Naive thymus-derived CD4-positive, alpha-beta T cell (primary cell): Measurements from ENCODE around the gene KLHL14. TPM values are rescaled to one million over a fixed set of nuclear protein-coding genes. Genes with fewer than 3 reads are reported as not detected.

Experiments used
- ATAC-seq: fragments of 150-1000 bp; cut with Tn5 transposase; 2 replicates; pipeline ENCODE4 v1.10.0; 2021; ENCODE audit warnings: mild to moderate bottlenecking, moderate library complexity
- CTCF ChIA-PET: fragments of 350-600 bp; sonication (Branson Sonifier 250); formaldehyde crosslinking; loops from one replicate; lab custom pipeline; 2021; ENCODE audit warnings: antibody characterized with exemption; lab: Charles Lee
- POLR2A ChIA-PET: fragments of 350-600 bp; sonication (Branson Sonifier 250); formaldehyde crosslinking; loops from one replicate; lab custom pipeline; 2021; ENCODE audit warnings: antibody characterized with exemption, inconsistent platforms; lab: Charles Lee
- DNase-seq, 9 donors: peaks; one replicate each; pipeline versions ENCODE4 v3.0.0 to v3.0.0-alpha.2; 2020 to 2022; ENCODE audit warnings: mixed read lengths in 1 of 9
- H3K27ac ChIP-seq: one replicate; pipeline ENCODE4 v1.7.0; 2013; ENCODE audit warnings: mild to moderate bottlenecking, low read depth, low read length, moderate library complexity
- H3K27me3 ChIP-seq, 2 donors: one replicate each; pipeline ENCODE4 v1.7.0; 2013; ENCODE audit warnings: low read length in 2 of 2, mild to moderate bottlenecking in 2 of 2, moderate library complexity in 2 of 2; ENCODE audit not compliant: control insufficient read depth in 2 of 2, insufficient read depth in 2 of 2
- H3K36me3 ChIP-seq, 3 experiments: 1 replicate in 2 of 3; 2 replicates in 1 of 3; pipeline ENCODE4 v1.7.0; 2013; ENCODE audit warnings: low read length in 3 of 3, mild to moderate bottlenecking in 3 of 3, moderate library complexity in 1 of 3; ENCODE audit not compliant: insufficient read depth in 3 of 3, control insufficient read depth in 2 of 3
- H3K4me1 ChIP-seq, 2 donors: one replicate each; pipeline ENCODE4 v1.7.0; 2013; ENCODE audit warnings: low read length in 2 of 2, mild to moderate bottlenecking in 2 of 2, moderate library complexity in 1 of 2; ENCODE audit not compliant: control insufficient read depth in 2 of 2, insufficient read depth in 2 of 2
- H3K4me3 ChIP-seq: 2 replicates; pipeline ENCODE4 v1.7.0; 2013; ENCODE audit warnings: mild to moderate bottlenecking, low read length
- H3K9me3 ChIP-seq, 3 experiments: 1 replicate in 2 of 3; 2 replicates in 1 of 3; pipeline ENCODE4 v1.7.0; 2013; ENCODE audit warnings: low read length in 3 of 3; ENCODE audit not compliant: control insufficient read depth in 2 of 3
- H3K27ac Mint-ChIP-seq, 9 donors: one replicate each; pipeline ENCODE4 v1.8.0; 2020 to 2022; ENCODE audit warnings: mixed read lengths in 9 of 9, mild to moderate bottlenecking in 8 of 9, moderate library complexity in 5 of 9, inconsistent platforms in 2 of 9
- H3K27me3 Mint-ChIP-seq, 5 donors: one replicate each; pipeline ENCODE4 v1.8.0; 2021 to 2022; ENCODE audit warnings: mixed read lengths in 5 of 5, mild to moderate bottlenecking in 1 of 5
- H3K36me3 Mint-ChIP-seq, 5 donors: one replicate each; pipeline ENCODE4 v1.8.0; 2020 to 2022; ENCODE audit warnings: mixed read lengths in 5 of 5, mild to moderate bottlenecking in 3 of 5, inconsistent platforms in 1 of 5
- H3K4me1 Mint-ChIP-seq, 7 donors: one replicate each; pipeline ENCODE4 v1.8.0; 2020 to 2022; ENCODE audit warnings: mixed read lengths in 7 of 7, mild to moderate bottlenecking in 3 of 7, inconsistent platforms in 1 of 7
- H3K4me3 Mint-ChIP-seq, 10 donors: one replicate each; pipeline ENCODE4 v1.8.0; 2020 to 2022; ENCODE audit warnings: mild to moderate bottlenecking in 10 of 10, mixed read lengths in 10 of 10, moderate library complexity in 6 of 10, inconsistent platforms in 2 of 10
- H3K9me3 Mint-ChIP-seq, 11 donors: one replicate each; pipeline ENCODE4 v1.8.0; 2020 to 2022; ENCODE audit warnings: mixed read lengths in 11 of 11, mild to moderate bottlenecking in 4 of 11, inconsistent platforms in 1 of 11, moderate library complexity in 1 of 11
- intact Hi-C, 2 donors: fragments of 100-400 bp; cut with micrococcal nuclease; formaldehyde crosslinking; loops; one replicate each; pipeline ENCODE4 v1.15.1; 2023
- polyA plus RNA-seq, 2 donors: library from polyadenylated mRNA; unstranded; fragments of 300-500 nt; fragmentation: Illumina TruSeq; gene quantifications; one replicate each; pipeline ENCODE4 v1.2.3, GENCODE V29; 2021
- total RNA-seq, 6 experiments: library from RNA in 5 of 6; stranded (reverse) in 5 of 6; gene quantifications; 1 replicate in 5 of 6; 2 replicates in 1 of 6; pipeline ENCODE4 v1.2.3 and lab custom pipeline; 2021 to 2026

The KLHL14 gene
- total and polyA plus RNA-seq, 7 experiments from 2014 or later, result 0.08 to 0.59 (median 0.29) TPM; not detected in 4

DNA sequence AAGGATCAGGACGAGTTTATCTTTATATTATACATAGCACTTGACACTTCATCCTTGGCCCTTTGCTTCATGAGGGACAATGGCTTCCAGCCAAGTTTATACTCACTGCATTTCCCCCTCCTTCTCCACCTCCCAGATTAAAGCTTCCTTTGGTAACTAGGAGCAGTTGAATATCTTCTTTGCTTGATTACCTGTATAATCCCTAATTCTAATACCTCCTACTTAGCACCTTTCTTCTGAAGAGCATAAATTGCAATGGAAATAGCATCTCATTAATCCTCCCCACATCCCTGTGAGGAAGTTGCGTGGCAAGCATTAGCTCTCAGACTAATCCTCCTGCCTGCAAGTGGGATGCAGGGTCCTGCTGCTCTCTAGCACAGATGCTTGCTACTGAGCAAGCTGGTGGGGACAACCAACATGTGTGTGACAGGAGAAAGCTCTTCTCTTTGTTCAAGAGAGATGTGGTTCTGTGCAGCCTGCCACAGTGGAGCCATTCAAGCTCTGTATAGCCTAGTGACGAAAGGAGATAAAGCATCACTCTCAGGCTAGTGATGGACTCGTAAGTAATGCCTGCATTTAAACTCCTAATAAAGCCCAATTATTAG, 19.1 kb downstream of the KLHL14 start:
- H3K27me3 Mint-ChIP-seq, result peaks cover 0 to 26% (median 12%) of the 10 kb centered on the region in 5 donors
- Histone ChIP-seq H3K4me1 (no peaks in the 10 kb centered on the region), H3K4me3 (no peak overlapping the region), H3K27ac (no peak overlapping the region), H3K27me3 (no peaks in the 10 kb centered on the region), H3K9me3 (no peaks in the 10 kb centered on the region), H3K36me3 (no peaks in the 10 kb centered on the region)
- H3K4me3 Mint-ChIP-seq, result no peak overlapping the region
- DNase-seq, result no peak
- no peak for ATAC-seq
- no peaks in the 10 kb centered on the region for H3K4me1 Mint-ChIP-seq
- H3K9me3 Mint-ChIP-seq, result peaks cover 0 to 7% (median 0%) of the 10 kb centered on the region in 11 donors
- no peaks in the 10 kb centered on the region for H3K36me3 Mint-ChIP-seq
- ChIA-PET POLR2A (no interaction called here), CTCF (no interaction called here)
- intact Hi-C loops, result no loop called here
- H3K27ac Mint-ChIP-seq, result no peak overlapping the region

DNA sequence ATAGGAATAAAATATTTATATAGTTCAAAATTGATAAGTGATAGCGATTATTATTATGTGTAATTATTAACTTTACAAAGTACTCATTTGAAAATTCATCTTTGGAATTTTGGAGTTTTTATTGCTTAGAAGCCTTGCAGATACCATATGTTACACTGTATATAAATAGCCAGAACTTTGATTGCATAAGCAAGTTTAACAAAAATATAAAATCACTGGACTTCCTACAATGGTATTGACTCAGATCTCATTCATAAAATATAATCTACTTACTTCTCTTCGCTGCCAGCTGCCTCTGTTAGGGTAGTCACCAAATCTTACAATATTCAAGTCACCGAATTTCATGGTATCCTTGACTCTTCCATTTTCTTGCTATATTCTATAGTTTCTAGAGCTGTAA, 22.5 kb downstream of the KLHL14 start:
- Mint-ChIP-seq H3K27me3 (peaks cover 0 to 17% (median 9%) of the 10 kb centered on the region in 5 donors), H3K4me1 (no peaks in the 10 kb centered on the region), H3K36me3 (no peaks in the 10 kb centered on the region), H3K4me3 (no peak overlapping the region), H3K9me3 (peaks cover 0 to 6% (median 0%) of the 10 kb centered on the region in 11 donors), H3K27ac (no peak overlapping the region)
- no peaks in the 10 kb centered on the region for H3K4me1 ChIP-seq
- H3K36me3 ChIP-seq, result no peaks in the 10 kb centered on the region
- no peaks in the 10 kb centered on the region for H3K27me3 ChIP-seq
- DNase-seq (no peak), ATAC-seq (no peak)
- H3K9me3 ChIP-seq, result no peaks in the 10 kb centered on the region
- no peak overlapping the region for H3K4me3 ChIP-seq
- intact Hi-C loops, result no loop called here
- ChIA-PET CTCF (no interaction called here), POLR2A (no interaction called here)
- no peak overlapping the region for H3K27ac ChIP-seq

DNA sequence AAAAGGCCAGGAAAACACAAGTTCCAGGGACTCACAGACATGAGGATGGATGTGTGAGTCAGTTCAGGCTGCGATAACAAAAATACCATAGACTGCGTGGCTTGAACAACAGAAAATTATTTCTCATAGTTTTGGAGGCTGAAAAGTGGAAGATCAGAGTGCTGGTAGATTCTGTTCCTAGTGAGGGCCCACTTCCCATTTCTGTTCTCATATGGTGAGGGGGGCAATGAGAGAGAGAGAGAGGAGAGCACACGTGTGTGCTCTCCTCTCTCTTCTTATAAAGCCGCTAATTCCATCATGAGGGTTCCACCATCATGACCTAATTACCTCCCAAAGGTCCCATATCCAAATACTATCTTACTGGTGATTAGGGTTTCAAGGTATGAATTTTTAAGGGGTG, 23.0 kb downstream of the KLHL14 start:
- Histone ChIP-seq H3K27me3 (no peaks in the 10 kb centered on the region), H3K4me1 (no peaks in the 10 kb centered on the region), H3K9me3 (no peaks in the 10 kb centered on the region), H3K27ac (no peak overlapping the region), H3K36me3 (no peaks in the 10 kb centered on the region), H3K4me3 (no peak overlapping the region)
- Mint-ChIP-seq H3K9me3 (peaks cover 0 to 6% (median 0%) of the 10 kb centered on the region in 11 donors), H3K27me3 (peaks cover 0 to 14% (median 6%) of the 10 kb centered on the region in 5 donors), H3K4me1 (no peaks in the 10 kb centered on the region), H3K4me3 (no peak overlapping the region), H3K27ac (no peak overlapping the region), H3K36me3 (no peaks in the 10 kb centered on the region)
- intact Hi-C loops, result no loop called here
- ChIA-PET CTCF (no interaction called here), POLR2A (no interaction called here)
- ATAC-seq (no peak), DNase-seq (no peak)

DNA sequence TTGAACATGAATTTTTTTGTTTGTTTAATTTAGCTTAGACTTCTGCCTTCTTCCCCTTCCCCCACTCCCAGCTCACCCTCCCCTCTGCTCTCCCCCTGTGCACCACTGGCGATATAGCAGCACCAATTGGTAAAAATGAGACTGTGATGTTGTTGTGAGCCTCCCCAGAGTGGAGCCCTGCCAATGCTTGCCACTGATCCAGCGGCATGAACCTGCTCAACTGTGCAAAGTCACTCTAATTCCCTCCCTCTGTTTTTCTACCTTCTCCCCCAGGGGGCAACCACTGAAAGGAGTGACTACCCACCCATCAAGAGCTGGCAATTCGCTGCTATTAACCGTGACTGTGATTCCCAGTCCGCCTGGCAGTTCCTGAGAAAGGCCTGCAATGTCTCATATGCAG, 30.2 kb downstream of the KLHL14 start:
- DNase-seq, result no peak
- no peaks in the 10 kb centered on the region for H3K4me1 ChIP-seq
- H3K36me3 Mint-ChIP-seq, result no peaks in the 10 kb centered on the region
- peaks cover 0 to 10% (median 0%) of the 10 kb centered on the region in 11 donors for H3K9me3 Mint-ChIP-seq
- no peaks in the 10 kb centered on the region for H3K36me3 ChIP-seq
- POLR2A ChIA-PET, result no interaction called here
- H3K4me3 Mint-ChIP-seq, result no peak overlapping the region
- no peak for ATAC-seq
- H3K4me1 Mint-ChIP-seq, result no peaks in the 10 kb centered on the region
- H3K27ac ChIP-seq, result no peak overlapping the region
- H3K9me3 ChIP-seq, result no peaks in the 10 kb centered on the region
- H3K27me3 Mint-ChIP-seq, result peaks cover 0 to 7% (median 2%) of the 10 kb centered on the region in 5 donors
- no peak overlapping the region for H3K4me3 ChIP-seq
- intact Hi-C loops, result no loop called here
- CTCF ChIA-PET, result no interaction called here
- H3K27me3 ChIP-seq, result no peaks in the 10 kb centered on the region
- H3K27ac Mint-ChIP-seq, result no peak overlapping the region

DNA sequence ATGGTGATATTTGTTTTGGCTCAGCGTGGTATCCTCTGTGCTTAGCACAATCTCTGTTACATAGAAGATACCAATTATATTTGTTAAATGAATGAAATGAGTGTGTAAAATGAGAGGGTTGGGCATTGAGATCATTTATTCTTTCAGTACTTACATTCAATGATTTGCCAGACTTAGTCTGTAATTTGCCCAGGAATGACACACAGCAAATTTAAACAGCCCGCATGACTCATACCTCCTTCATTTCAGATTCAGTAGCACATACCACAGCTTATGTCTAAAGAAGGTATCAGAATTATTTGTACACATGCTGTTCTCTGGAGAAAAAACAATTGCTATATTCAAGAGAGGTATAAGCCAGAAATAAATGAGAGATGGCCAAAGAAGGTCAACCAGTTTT, 37.0 kb downstream of the KLHL14 start:
- no peaks in the 10 kb centered on the region for H3K27me3 ChIP-seq
- Mint-ChIP-seq H3K4me3 (no peak overlapping the region), H3K36me3 (no peaks in the 10 kb centered on the region), H3K27ac (no peak overlapping the region), H3K4me1 (no peaks in the 10 kb centered on the region), H3K27me3 (peaks cover 2 to 16% (median 8%) of the 10 kb centered on the region in 5 donors), H3K9me3 (peaks cover 0 to 9% (median 2%) of the 10 kb centered on the region in 11 donors)
- POLR2A ChIA-PET, result no interaction called here
- DNase-seq, result no peak
- no peak for ATAC-seq
- no peaks in the 10 kb centered on the region for H3K36me3 ChIP-seq
- H3K4me3 ChIP-seq, result no peak overlapping the region
- H3K9me3 ChIP-seq, result no peaks in the 10 kb centered on the region
- intact Hi-C loops, result no loop called here
- CTCF ChIA-PET, result no interaction called here
- no peaks in the 10 kb centered on the region for H3K4me1 ChIP-seq
- H3K27ac ChIP-seq, result no peak overlapping the region

DNA sequence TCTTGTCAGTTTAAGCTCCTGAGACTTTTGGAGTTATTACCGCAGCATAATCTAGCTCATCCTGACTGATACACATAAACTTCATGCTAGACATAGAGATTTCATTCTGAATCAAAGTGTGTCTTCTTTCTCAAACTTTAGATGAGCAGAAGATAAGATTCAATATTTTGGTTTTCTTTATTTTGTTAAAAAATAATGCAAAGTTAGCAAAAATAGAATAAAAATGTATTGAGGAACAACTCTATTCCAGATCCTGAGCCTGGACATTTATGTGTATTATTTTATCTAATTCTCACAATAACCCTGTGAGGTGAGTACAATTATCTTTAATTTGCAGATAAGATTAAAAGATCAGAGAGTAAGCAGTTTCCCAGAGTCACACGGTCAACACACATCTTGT, 38.4 kb downstream of the KLHL14 start:
- no peaks in the 10 kb centered on the region for H3K9me3 ChIP-seq
- intact Hi-C loops, result no loop called here
- Mint-ChIP-seq H3K4me3 (no peak overlapping the region), H3K36me3 (no peaks in the 10 kb centered on the region), H3K4me1 (peaks cover 0 to 6% (median 2%) of the 10 kb centered on the region in 7 donors), H3K27me3 (peaks cover 2 to 10% (median 8%) of the 10 kb centered on the region in 5 donors), H3K27ac (no peak overlapping the region), H3K9me3 (peaks cover 0 to 9% (median 2%) of the 10 kb centered on the region in 11 donors)
- CTCF ChIA-PET, result no interaction called here
- POLR2A ChIA-PET, result no interaction called here
- H3K27me3 ChIP-seq, result no peaks in the 10 kb centered on the region
- ATAC-seq (no peak), DNase-seq (no peak)
- H3K27ac ChIP-seq, result no peak overlapping the region
- no peak overlapping the region for H3K4me3 ChIP-seq
- no peaks in the 10 kb centered on the region for H3K4me1 ChIP-seq
- H3K36me3 ChIP-seq, result no peaks in the 10 kb centered on the region

DNA sequence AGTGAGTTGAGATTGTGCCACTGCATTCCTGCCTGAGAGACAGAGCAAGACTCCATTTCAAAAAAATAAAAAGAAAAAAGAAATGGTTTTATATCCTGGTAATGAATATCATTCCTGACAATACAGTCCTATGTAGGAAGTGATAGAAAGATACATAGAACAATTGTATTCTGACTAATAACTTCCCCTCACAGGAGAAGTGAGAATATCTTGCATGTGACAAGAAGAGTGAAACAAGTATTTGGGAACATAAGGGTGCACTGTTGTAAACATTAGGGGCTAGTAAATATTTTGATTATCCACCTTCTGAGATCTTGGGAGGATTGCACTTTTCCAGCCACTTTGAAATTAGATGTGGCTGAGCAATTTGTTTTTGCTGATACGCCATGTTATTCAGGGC, 40.7 kb downstream of the KLHL14 start:
- H3K36me3 ChIP-seq, result no peaks in the 10 kb centered on the region
- H3K27me3 ChIP-seq, result no peaks in the 10 kb centered on the region
- intact Hi-C loops, result no loop called here
- Mint-ChIP-seq H3K27ac (no peak overlapping the region), H3K4me1 (peaks cover 0 to 6% (median 6%) of the 10 kb centered on the region in 7 donors), H3K9me3 (peaks cover 0 to 9% (median 2%) of the 10 kb centered on the region in 11 donors), H3K4me3 (no peak overlapping the region), H3K36me3 (no peaks in the 10 kb centered on the region), H3K27me3 (peaks cover 2 to 10% (median 4%) of the 10 kb centered on the region in 5 donors)
- DNase-seq (no peak), ATAC-seq (no peak)
- no peak overlapping the region for H3K27ac ChIP-seq
- H3K4me1 ChIP-seq, result no peaks in the 10 kb centered on the region
- ChIA-PET CTCF (no interaction called here), POLR2A (no interaction called here)
- H3K4me3 ChIP-seq, result no peak overlapping the region
- H3K9me3 ChIP-seq, result no peaks in the 10 kb centered on the region
